Vagina (tissue), 2 donors: ENCODE data around the gene S1PR3. TPM values are rescaled to one million over a fixed set of nuclear protein-coding genes. Genes with fewer than 3 reads are reported as not detected.

Experiments
- DNase-seq, 2 donors: peaks; one replicate each; pipeline ENCODE4 v3.0.0-alpha.2; 2017; ENCODE audit errors: extremely low spot score in 2 of 2
- H3K27ac ChIP-seq: fragments of 200-600 bp; sonication (generic); one replicate; pipeline ENCODE4 v1.5.1; 2019
- H3K27me3 ChIP-seq: fragments of 200-600 bp; sonication (generic); one replicate; pipeline ENCODE4 v1.5.1; 2019
- H3K36me3 ChIP-seq, 2 donors: fragments of 200-600 bp; sonication (generic); one replicate each; pipeline ENCODE4 v1.5.1; 2017 to 2019
- H3K4me1 ChIP-seq: fragments of 200-600 bp; sonication (generic); one replicate; pipeline ENCODE4 v1.5.1; 2019
- H3K4me3 ChIP-seq, 2 donors: fragments of 200-600 bp; sonication (generic); 1 replicate in 1 of 2; 2 replicates in 1 of 2; pipeline ENCODE4 v1.5.1; 2016 to 2019
- H3K9me3 ChIP-seq: fragments of 200-600 bp; sonication (generic); one replicate; pipeline ENCODE4 v1.5.1; 2019
- POLR2A ChIP-seq, 2 donors: fragments of 450-650 bp; IDR thresholded peaks; one replicate each; pipeline ENCODE4 v1.6.1; 2017; ENCODE audit warnings: antibody characterized with exemption in 2 of 2, mild to moderate bottlenecking in 2 of 2, moderate library complexity in 2 of 2
- POLR2AphosphoS5 ChIP-seq, 2 donors: sonication (generic); formaldehyde crosslinking; IDR thresholded peaks; one replicate each; pipeline ENCODE4 v1.9.0; 2017; ENCODE audit warnings: antibody characterized with exemption in 2 of 2, mild to moderate bottlenecking in 2 of 2, low read depth in 1 of 2; ENCODE audit not compliant: insufficient read depth in 1 of 2
- intact Hi-C: fragments of 100-400 bp; cut with DNase I; formaldehyde crosslinking; loops from one replicate; pipeline ENCODE4 v1.15.1; 2023
- total RNA-seq: library from RNA; depleted of rRNA; stranded (reverse); fragments of >200 nt; gene quantifications from one replicate; pipeline ENCODE4 v1.2.3, GENCODE V29; 2016
- TF ChIP-seq, protein P1 (sequence below), 3 experiments: fragments of 450-650 bp in 2 of 3; fragments of 200-600 bp in 1 of 3; sonication (generic) in 1 of 3; IDR thresholded peaks; one replicate each; pipeline ENCODE4 v1.5.1; 2017 to 2019; ENCODE audit warnings: antibody characterized with exemption in 3 of 3, mild to moderate bottlenecking in 2 of 3, moderate library complexity in 2 of 3

Gene S1PR3
- total RNA-seq, 1 donor from 2014 or later: 39.3 TPM

DNA sequence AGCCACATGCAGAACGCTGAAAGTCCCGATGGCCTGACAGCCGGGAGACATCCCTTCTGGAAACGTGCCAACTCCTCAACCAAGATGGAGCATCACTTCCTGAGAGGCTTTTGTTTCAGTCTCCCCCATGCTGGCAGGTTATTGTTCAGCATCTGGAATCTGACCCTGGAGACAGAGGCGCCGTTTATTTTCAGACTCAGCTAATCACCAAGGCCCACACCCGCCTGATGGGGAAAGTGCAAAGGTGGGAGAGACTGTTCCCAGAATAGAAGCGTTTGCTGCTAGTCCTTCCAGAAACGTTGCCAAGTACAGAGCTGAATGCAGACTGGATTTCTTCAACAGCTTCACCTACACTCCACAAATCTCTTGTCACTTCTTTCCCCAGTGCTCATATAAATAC lies 41.8 kb upstream of the S1PR3 start:
- H3K4me3 ChIP-seq: no peak overlapping the region
- H3K9me3 ChIP-seq: no peaks in the 10 kb centered on the region
- DNase-seq: peak in 1 of 2 donors; percentile 84
- H3K27ac ChIP-seq: no peak overlapping the region
- intact Hi-C loops: no loop called here
- H3K27me3 ChIP-seq: no peaks in the 10 kb centered on the region
- no peaks in the 10 kb centered on the region for H3K36me3 ChIP-seq
- TF ChIP-seq, protein P1, sequence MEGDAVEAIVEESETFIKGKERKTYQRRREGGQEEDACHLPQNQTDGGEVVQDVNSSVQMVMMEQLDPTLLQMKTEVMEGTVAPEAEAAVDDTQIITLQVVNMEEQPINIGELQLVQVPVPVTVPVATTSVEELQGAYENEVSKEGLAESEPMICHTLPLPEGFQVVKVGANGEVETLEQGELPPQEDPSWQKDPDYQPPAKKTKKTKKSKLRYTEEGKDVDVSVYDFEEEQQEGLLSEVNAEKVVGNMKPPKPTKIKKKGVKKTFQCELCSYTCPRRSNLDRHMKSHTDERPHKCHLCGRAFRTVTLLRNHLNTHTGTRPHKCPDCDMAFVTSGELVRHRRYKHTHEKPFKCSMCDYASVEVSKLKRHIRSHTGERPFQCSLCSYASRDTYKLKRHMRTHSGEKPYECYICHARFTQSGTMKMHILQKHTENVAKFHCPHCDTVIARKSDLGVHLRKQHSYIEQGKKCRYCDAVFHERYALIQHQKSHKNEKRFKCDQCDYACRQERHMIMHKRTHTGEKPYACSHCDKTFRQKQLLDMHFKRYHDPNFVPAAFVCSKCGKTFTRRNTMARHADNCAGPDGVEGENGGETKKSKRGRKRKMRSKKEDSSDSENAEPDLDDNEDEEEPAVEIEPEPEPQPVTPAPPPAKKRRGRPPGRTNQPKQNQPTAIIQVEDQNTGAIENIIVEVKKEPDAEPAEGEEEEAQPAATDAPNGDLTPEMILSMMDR (IDR thresholded peaks at IDR 0.05): no peak
- TF ChIP-seq POLR2A (IDR thresholded peaks at IDR 0.05) (no peak), POLR2AphosphoS5 (IDR thresholded peaks at IDR 0.05; ENCODE audit: insufficient read depth in 1 of 2, low read depth in 1 of 2) (no peak)
- H3K4me1 ChIP-seq: peaks cover 47% of the 10 kb centered on the region

DNA sequence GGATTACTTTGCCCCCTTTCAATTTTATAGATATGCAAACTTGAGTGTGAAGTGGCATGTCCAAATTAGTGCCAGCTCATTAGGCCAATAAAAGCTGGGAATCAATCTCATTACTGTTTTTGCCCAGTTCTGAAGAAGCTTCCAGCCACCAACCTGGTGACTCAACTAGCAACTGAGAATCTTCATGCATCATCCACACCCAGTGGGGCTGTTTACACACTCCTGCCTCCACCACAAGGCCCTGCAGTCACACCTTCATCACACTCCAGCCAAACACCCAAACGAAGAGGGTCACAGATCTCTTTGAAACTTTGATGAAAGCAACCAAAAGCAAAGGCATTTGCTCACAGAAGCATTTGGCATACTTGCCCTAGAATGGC lies 41.3 kb upstream of the S1PR3 start:
- H3K36me3 ChIP-seq: no peaks in the 10 kb centered on the region
- peaks cover 47% of the 10 kb centered on the region for H3K4me1 ChIP-seq
- DNase-seq: peak in 1 of 2 donors; percentile 70
- peak overlapping the region; percentile 49 for H3K27ac ChIP-seq
- H3K4me3 ChIP-seq: no peak overlapping the region
- TF ChIP-seq, protein P1 (IDR thresholded peaks at IDR 0.05): no peak
- no peak for TF ChIP-seq POLR2A (IDR thresholded peaks at IDR 0.05)
- TF ChIP-seq POLR2AphosphoS5 (IDR thresholded peaks at IDR 0.05; ENCODE audit: insufficient read depth in 1 of 2, low read depth in 1 of 2): no peak
- no peaks in the 10 kb centered on the region for H3K9me3 ChIP-seq
- no peaks in the 10 kb centered on the region for H3K27me3 ChIP-seq
- intact Hi-C loops: no loop called here

DNA sequence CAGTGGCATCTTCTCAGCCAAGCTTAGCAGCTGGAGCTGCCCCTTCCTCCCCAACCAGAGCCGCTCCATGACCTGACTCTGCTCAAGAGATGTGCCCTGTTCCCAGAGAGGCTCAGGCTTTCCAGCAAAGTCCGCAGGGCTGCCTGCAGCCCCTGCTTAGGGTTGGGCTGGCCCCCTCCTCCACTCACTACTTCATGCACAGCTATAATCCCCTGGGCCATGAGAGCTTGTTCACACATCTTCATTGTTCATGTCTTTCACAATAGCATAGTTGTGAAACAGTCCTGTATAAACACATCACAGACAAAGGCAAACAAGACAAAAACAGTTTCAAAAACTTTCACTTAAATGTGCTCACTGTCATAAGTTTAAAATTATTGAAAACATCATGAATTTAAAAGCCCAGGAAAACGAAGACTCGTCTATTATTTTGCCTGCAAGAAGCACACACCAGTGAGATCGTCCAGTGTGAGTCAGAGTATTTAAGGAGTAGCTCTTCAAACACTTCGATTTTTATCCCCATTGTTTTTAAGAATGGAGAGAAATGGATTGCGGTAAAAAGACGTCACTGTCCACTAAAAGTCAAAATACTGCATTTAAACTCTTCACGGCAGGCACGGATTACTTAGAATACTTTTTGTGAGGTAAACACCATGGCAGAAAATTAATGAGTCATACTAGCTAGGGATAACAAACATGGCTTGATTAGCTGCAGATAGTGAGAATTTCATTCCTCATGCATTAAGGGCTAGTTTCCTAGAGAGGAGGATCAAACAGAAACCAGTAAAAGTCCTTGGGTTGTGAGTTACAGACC lies 40.7 kb upstream of the S1PR3 start:
- intact Hi-C loops: no loop called here
- H3K36me3 ChIP-seq: no peaks in the 10 kb centered on the region
- H3K27ac ChIP-seq: peak overlapping the region; percentile 49
- TF ChIP-seq POLR2A (IDR thresholded peaks at IDR 0.05): no peak
- peak in 1 of 2 donors; percentile 59 for TF ChIP-seq POLR2AphosphoS5 (IDR thresholded peaks at IDR 0.05; ENCODE audit: insufficient read depth in 1 of 2, low read depth in 1 of 2)
- no peaks in the 10 kb centered on the region for H3K9me3 ChIP-seq
- no peaks in the 10 kb centered on the region for H3K27me3 ChIP-seq
- no peak for DNase-seq
- H3K4me3 ChIP-seq: no peak overlapping the region
- peaks cover 47% of the 10 kb centered on the region for H3K4me1 ChIP-seq

DNA sequence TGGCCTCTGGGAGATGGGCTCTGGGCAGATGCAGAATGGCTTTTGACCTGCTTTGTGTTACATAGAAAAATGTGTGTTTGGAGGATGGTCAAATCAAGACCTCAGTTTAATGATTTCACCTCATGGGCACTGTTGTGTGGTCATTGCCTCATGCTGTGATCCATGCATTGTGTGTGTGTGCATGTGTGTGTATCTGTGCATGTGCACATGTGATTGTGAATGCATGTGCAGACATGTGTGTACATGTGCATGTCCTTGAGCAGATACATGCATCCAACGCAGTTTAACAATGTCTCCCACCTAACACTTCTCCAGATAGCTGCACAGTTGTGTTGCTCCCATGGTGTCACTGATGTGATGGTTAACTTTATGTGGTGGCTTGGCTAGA lies 40.1 kb upstream of the S1PR3 start:
- Histone ChIP-seq H3K36me3 (no peaks in the 10 kb centered on the region), H3K27ac (peak overlapping the region; percentile 49), H3K27me3 (no peaks in the 10 kb centered on the region), H3K4me3 (no peak overlapping the region), H3K9me3 (no peaks in the 10 kb centered on the region), H3K4me1 (peaks cover 47% of the 10 kb centered on the region)
- DNase-seq: no peak
- TF ChIP-seq POLR2A (IDR thresholded peaks at IDR 0.05) (no peak), POLR2AphosphoS5 (IDR thresholded peaks at IDR 0.05; ENCODE audit: insufficient read depth in 1 of 2, low read depth in 1 of 2) (no peak)
- TF ChIP-seq, protein P1 (IDR thresholded peaks at IDR 0.05): no peak
- intact Hi-C loops: no loop called here

DNA sequence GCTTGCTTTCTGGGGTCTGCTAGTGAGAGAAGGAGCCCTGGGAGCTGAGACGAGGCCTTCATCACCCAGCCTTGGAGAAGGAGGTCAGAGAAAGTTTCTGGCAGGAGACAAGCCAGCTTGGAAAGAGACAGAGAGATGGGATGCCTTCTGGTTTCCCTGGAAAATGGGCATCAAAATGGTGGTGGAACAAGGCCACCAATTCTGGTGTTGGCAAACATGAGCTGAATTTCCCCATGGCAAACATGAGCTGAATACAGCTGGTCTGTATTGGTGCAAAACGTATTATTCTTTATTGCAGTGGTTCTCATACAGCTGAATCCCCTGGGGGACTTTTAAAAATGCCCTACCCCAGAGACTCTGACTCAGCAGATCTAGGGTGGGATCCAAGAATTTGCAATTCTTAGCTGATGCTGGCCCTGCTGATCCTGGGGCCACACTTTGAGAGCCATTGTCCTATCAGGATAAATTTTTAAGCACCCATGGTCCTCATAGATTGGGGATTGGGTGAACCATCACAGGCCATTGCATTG lies 39.1 kb upstream of the S1PR3 start:
- no peak overlapping the region for H3K4me3 ChIP-seq
- peaks cover 47% of the 10 kb centered on the region for H3K4me1 ChIP-seq
- intact Hi-C loops: no loop called here
- H3K36me3 ChIP-seq: no peaks in the 10 kb centered on the region
- H3K27ac ChIP-seq: peak overlapping the region; percentile 12
- TF ChIP-seq POLR2AphosphoS5 (IDR thresholded peaks at IDR 0.05; ENCODE audit: insufficient read depth in 1 of 2, low read depth in 1 of 2): no peak
- TF ChIP-seq, protein P1 (IDR thresholded peaks at IDR 0.05): no peak
- TF ChIP-seq POLR2A (IDR thresholded peaks at IDR 0.05): no peak
- no peaks in the 10 kb centered on the region for H3K27me3 ChIP-seq
- no peaks in the 10 kb centered on the region for H3K9me3 ChIP-seq
- no peak for DNase-seq
